Neural cell (in vitro differentiated cells): ENCODE measurements around the gene RNPEP. TPM values are rescaled to one million over a fixed set of nuclear protein-coding genes. Genes with fewer than 3 reads are reported as not detected.

Source experiments
- H2AFZ ChIP-seq: fragments of 200-600, 300-800 bp; sonication (generic), shearing (Covaris generic); 2 replicates; pipeline ENCODE4 v1.6.0; 2014; ENCODE audit warnings: low read depth, mild to moderate bottlenecking, antibody characterized with exemption, low read length, moderate library complexity
- H3F3A ChIP-seq: fragments of 200-600 bp; shearing (Covaris generic); 2 replicates; pipeline ENCODE4 v1.6.1; 2016; ENCODE audit warnings: mild to moderate bottlenecking, moderate library complexity, mixed read lengths, antibody characterized with exemption, low read length; ENCODE audit not compliant: insufficient read depth, poor library complexity, severe bottlenecking
- H3K27ac ChIP-seq: fragments of 200-600, 300-800 bp; sonication (generic), shearing (Covaris generic); 2 replicates; pipeline ENCODE4 v1.5.1; 2014; ENCODE audit warnings: mild to moderate bottlenecking, low read length, moderate library complexity
- H3K27me3 ChIP-seq: fragments of 300-800, 200-600 bp; sonication (generic), shearing (Covaris generic); 2 replicates; pipeline ENCODE4 v1.6.0; 2014; ENCODE audit warnings: mild to moderate bottlenecking, low read depth, low read length, moderate library complexity; ENCODE audit not compliant: insufficient read depth
- H3K36me3 ChIP-seq: fragments of 300-800, 200-600 bp; sonication (generic), shearing (Covaris generic); 2 replicates; pipeline ENCODE4 v1.5.1; 2014; ENCODE audit warnings: mild to moderate bottlenecking, antibody characterized with exemption, low read length, moderate library complexity; ENCODE audit not compliant: insufficient read depth
- H3K4me2 ChIP-seq: fragments of 300-800, 200-600 bp; sonication (generic), shearing (Covaris generic); 2 replicates; pipeline ENCODE4 v1.6.0; 2014; ENCODE audit warnings: mild to moderate bottlenecking, low read length
- H3K4me3 ChIP-seq: fragments of 300-800, 200-600 bp; sonication (generic), shearing (Covaris generic); 2 replicates; pipeline ENCODE4 v1.5.1; 2014; ENCODE audit warnings: mild to moderate bottlenecking, low read length, moderate library complexity
- H3K79me2 ChIP-seq: fragments of 200-600 bp; shearing (Covaris generic); replicated peaks from 2 replicates; pipeline ENCODE4 v1.6.0; 2014; ENCODE audit warnings: mild to moderate bottlenecking, low read length, moderate library complexity; ENCODE audit not compliant: insufficient read depth
- H3K9ac ChIP-seq: fragments of 300-800, 200-600 bp; sonication (generic), shearing (Covaris generic); 2 replicates; pipeline ENCODE4 v1.6.1; 2016; ENCODE audit warnings: mild to moderate bottlenecking, low read length, mixed read lengths
- H3K9me2 ChIP-seq: fragments of 200-600 bp; shearing (Covaris generic); 2 replicates; pipeline ENCODE4 v1.6.1; 2016; ENCODE audit warnings: mild to moderate bottlenecking, low read length, mixed read lengths; ENCODE audit not compliant: insufficient read depth
- H3K9me3 ChIP-seq: fragments of 200-600, 300-800 bp; sonication (generic), shearing (Covaris generic); 2 replicates; pipeline ENCODE4 v1.6.1; 2016; ENCODE audit warnings: mild to moderate bottlenecking, mixed run types, low read length, moderate library complexity, mixed read lengths
- H4K20me1 ChIP-seq: fragments of 200-600 bp; shearing (Covaris generic); 2 replicates; pipeline ENCODE4 v1.6.1; 2016; ENCODE audit warnings: mild to moderate bottlenecking, mixed run types; ENCODE audit not compliant: insufficient read depth
- EP300 ChIP-seq: fragments of 450-650 bp; conservative IDR thresholded peaks from 2 replicates; pipeline ENCODE4 v1.6.1; 2014; ENCODE audit warnings: antibody characterized with exemption, mild to moderate bottlenecking, moderate library complexity; ENCODE audit not compliant: poor library complexity, severe bottlenecking
- EZH2 ChIP-seq: fragments of 200-600, 300-800 bp; shearing (Covaris generic), sonication (generic); IDR thresholded peaks from 2 replicates; pipeline ENCODE4 v1.6.1; 2014; ENCODE audit warnings: antibody characterized with exemption, low read length, borderline replicate concordance, mild to moderate bottlenecking; ENCODE audit not compliant: insufficient read depth, poor library complexity, severe bottlenecking
- MXI1 ChIP-seq: fragments of 450-650 bp; conservative IDR thresholded peaks from 2 replicates; pipeline ENCODE4 v1.6.1; 2014; ENCODE audit warnings: antibody characterized with exemption, mild to moderate bottlenecking; ENCODE audit not compliant: poor library complexity, severe bottlenecking
- POLR2AphosphoS5 ChIP-seq: IDR thresholded peaks from 2 replicates; pipeline ENCODE4 v1.6.1; 2012
- RAD21 ChIP-seq: fragments of 450-650 bp; conservative IDR thresholded peaks from 2 replicates; pipeline ENCODE4 v1.6.1; 2014; ENCODE audit warnings: antibody characterized with exemption, mild to moderate bottlenecking, moderate library complexity
- SMC3 ChIP-seq: fragments of 450-650 bp; conservative IDR thresholded peaks from 2 replicates; pipeline ENCODE4 v1.6.1; 2014; ENCODE audit warnings: antibody characterized with exemption, mild to moderate bottlenecking, moderate library complexity; ENCODE audit not compliant: poor library complexity
- TAF1 ChIP-seq: IDR thresholded peaks from 2 replicates; pipeline ENCODE4 v1.6.1; 2012; ENCODE audit warnings: low read depth
- polyA plus RNA-seq: library from polyadenylated mRNA; depleted of rRNA; stranded (reverse); fragments of >200 nt; gene quantifications from 2 replicates; pipeline ENCODE4 v1.2.3, GENCODE V29; 2014
- TF ChIP-seq, protein P1 (sequence below): fragments of 450-650 bp; IDR thresholded peaks from 2 replicates; pipeline ENCODE4 v1.5.1; 2014; ENCODE audit warnings: antibody characterized with exemption, mild to moderate bottlenecking, moderate library complexity; ENCODE audit not compliant: poor library complexity, severe bottlenecking
- TF ChIP-seq, protein P2 (sequence below): IDR thresholded peaks from 2 replicates; pipeline ENCODE4 v1.6.1; 2012; ENCODE audit warnings: borderline replicate concordance

Gene RNPEP
- polyA plus RNA-seq, 1 donor from 2014 or later, result 33.1 TPM

DNA sequence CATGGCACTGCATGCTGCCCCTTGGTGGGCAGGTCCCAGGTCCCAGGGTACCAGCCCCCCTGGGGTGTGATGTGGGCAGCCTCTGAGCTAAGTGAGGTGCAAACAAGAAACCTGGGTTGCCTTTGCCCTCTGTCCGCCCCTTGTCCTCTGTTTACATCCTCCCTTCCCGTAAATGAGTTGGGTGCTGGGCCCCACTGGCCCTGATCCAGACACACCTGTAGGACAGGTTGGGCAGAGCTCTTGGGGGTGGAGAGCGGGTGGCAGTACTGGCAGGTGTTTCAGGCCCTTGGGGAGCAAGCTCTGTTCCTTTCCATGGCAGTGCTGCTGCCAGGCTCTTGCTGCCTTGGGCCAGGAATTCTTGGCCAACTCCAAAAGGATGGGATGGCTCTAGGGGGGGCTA lies 63.8 kb downstream of the RNPEP start:
- Histone ChIP-seq H3K4me2 (no peak overlapping the region), H3K27ac (no peak overlapping the region), H3K9ac (no peak overlapping the region), H3K27me3 (no peaks in the 10 kb centered on the region), H3K36me3 (no peaks in the 10 kb centered on the region), H3F3A (no peaks in the 10 kb centered on the region), H2AFZ (no peak overlapping the region), H3K9me2 (no peaks in the 10 kb centered on the region), H4K20me1 (no peaks in the 10 kb centered on the region), H3K9me3 (no peaks in the 10 kb centered on the region), H3K79me2 (no peaks in the 10 kb centered on the region), H3K4me3 (no peak overlapping the region)
- TF ChIP-seq SMC3, result no peak
- TF ChIP-seq POLR2AphosphoS5, result no peak
- TF ChIP-seq, protein P1, sequence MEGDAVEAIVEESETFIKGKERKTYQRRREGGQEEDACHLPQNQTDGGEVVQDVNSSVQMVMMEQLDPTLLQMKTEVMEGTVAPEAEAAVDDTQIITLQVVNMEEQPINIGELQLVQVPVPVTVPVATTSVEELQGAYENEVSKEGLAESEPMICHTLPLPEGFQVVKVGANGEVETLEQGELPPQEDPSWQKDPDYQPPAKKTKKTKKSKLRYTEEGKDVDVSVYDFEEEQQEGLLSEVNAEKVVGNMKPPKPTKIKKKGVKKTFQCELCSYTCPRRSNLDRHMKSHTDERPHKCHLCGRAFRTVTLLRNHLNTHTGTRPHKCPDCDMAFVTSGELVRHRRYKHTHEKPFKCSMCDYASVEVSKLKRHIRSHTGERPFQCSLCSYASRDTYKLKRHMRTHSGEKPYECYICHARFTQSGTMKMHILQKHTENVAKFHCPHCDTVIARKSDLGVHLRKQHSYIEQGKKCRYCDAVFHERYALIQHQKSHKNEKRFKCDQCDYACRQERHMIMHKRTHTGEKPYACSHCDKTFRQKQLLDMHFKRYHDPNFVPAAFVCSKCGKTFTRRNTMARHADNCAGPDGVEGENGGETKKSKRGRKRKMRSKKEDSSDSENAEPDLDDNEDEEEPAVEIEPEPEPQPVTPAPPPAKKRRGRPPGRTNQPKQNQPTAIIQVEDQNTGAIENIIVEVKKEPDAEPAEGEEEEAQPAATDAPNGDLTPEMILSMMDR, result no peak
- no peak for TF ChIP-seq RAD21
- no peak for TF ChIP-seq EZH2
- TF ChIP-seq MXI1, result no peak
- TF ChIP-seq TAF1, result no peak
- TF ChIP-seq, protein P2, sequence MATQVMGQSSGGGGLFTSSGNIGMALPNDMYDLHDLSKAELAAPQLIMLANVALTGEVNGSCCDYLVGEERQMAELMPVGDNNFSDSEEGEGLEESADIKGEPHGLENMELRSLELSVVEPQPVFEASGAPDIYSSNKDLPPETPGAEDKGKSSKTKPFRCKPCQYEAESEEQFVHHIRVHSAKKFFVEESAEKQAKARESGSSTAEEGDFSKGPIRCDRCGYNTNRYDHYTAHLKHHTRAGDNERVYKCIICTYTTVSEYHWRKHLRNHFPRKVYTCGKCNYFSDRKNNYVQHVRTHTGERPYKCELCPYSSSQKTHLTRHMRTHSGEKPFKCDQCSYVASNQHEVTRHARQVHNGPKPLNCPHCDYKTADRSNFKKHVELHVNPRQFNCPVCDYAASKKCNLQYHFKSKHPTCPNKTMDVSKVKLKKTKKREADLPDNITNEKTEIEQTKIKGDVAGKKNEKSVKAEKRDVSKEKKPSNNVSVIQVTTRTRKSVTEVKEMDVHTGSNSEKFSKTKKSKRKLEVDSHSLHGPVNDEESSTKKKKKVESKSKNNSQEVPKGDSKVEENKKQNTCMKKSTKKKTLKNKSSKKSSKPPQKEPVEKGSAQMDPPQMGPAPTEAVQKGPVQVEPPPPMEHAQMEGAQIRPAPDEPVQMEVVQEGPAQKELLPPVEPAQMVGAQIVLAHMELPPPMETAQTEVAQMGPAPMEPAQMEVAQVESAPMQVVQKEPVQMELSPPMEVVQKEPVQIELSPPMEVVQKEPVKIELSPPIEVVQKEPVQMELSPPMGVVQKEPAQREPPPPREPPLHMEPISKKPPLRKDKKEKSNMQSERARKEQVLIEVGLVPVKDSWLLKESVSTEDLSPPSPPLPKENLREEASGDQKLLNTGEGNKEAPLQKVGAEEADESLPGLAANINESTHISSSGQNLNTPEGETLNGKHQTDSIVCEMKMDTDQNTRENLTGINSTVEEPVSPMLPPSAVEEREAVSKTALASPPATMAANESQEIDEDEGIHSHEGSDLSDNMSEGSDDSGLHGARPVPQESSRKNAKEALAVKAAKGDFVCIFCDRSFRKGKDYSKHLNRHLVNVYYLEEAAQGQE, result no peak

DNA sequence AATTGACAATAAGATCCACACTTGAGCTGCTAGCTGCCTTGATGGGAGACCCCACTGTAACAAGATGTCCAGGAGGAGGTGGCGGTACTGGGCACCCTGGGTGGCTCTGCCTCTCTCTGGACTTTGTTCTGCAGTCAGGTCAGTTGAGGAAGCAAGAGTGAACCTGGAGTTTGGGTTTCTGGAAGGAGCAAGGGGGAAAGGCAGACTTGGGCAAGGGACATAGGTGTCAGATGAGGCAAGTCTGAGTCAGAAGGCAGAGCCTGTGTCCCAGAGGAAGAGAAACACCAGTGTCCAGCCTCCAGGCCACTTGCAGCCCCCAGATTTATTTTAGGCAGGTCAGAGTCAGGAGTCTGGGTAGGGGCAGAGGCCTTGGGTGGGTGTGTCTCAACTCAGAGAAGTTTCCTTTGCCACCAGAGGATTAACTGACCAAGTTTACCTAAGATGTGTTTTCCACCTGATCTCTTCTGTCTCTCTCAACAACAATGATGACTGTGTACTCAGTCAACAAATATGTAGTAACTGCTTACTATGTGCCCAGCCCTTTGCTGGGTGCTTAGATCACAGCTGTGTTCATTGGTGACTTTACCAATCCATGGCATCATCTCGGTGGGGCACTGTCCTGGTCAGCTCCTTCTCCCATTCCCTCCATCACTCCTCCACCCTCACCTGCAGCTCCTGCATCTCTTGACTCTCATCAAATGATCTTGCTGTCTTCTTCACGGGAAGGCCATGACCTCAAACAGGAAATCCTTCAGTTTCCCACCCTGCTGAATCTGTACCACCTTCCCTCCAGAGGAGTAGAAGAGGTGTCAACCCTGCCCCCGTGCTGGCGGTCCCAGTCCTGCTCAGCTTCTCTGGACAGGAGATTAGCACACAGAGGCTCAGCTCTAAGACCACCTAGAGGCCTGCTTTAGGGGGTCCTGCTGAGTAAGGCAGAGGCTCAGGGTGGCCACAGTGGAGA lies 64.6 kb downstream of the RNPEP start:
- H3F3A ChIP-seq, result no peaks in the 10 kb centered on the region
- no peak overlapping the region for H3K27ac ChIP-seq
- no peaks in the 10 kb centered on the region for H3K9me2 ChIP-seq
- H3K79me2 ChIP-seq, result no peaks in the 10 kb centered on the region
- H3K9ac ChIP-seq, result no peak overlapping the region
- no peak overlapping the region for H3K4me2 ChIP-seq
- no peaks in the 10 kb centered on the region for H3K9me3 ChIP-seq
- H3K4me3 ChIP-seq, result no peak overlapping the region
- H3K36me3 ChIP-seq, result no peaks in the 10 kb centered on the region
- H3K27me3 ChIP-seq, result no peaks in the 10 kb centered on the region
- TF ChIP-seq, protein P2, result no peak
- TF ChIP-seq TAF1, result no peak
- TF ChIP-seq, protein P1, result no peak
- TF ChIP-seq EP300, result no peak
- no peak for TF ChIP-seq EZH2
- TF ChIP-seq MXI1, result no peak
- TF ChIP-seq RAD21, result no peak
- no peak for TF ChIP-seq POLR2AphosphoS5
- TF ChIP-seq SMC3, result no peak
- H4K20me1 ChIP-seq, result no peaks in the 10 kb centered on the region
- no peak overlapping the region for H2AFZ ChIP-seq
